GM19023 (cell line): ENCODE measurements around the gene SNX25.
"Not testable (repeated sequence)": the region's sequence is repeated elsewhere in the genome, so short reads cannot be mapped to it uniquely, and the experiment has no call there.

ENCODE experiments used
- ATAC-seq: cut with Tn5 transposase; IDR thresholded peaks from one replicate; pipeline ENCODE4 v1.9.1; 2021; ENCODE audit warnings: mild to moderate bottlenecking, moderate library complexity; ENCODE audit not compliant: unreplicated experiment

The SNX25 gene

GRCh38 chr4:185229021-185229818 is 19.8 kb downstream of the SNX25 start:
- ATAC-seq: no peak

- no peak for ATAC-seq
These were observed 23.0 kb downstream of the SNX25 start for GRCh38 chr4:185232370-185232769.

- ATAC-seq: no peak
These were observed 25.9 kb downstream of the SNX25 start for GRCh38 chr4:185235119-185235842.

GRCh38 chr4:185235843-185236503 is 26.6 kb downstream of the SNX25 start:
- no peak for ATAC-seq

GRCh38 chr4:185237175-185237574 is 27.8 kb downstream of the SNX25 start:
- ATAC-seq: no peak

GRCh38 chr4:185238215-185238681 is 28.9 kb downstream of the SNX25 start:
- ATAC-seq: no peak

- no peak for ATAC-seq
These were observed 29.4 kb downstream of the SNX25 start for GRCh38 chr4:185238750-185239149.

- not testable (repeated sequence) for ATAC-seq
These were observed 31.1 kb downstream of the SNX25 start for GRCh38 chr4:185240486-185240885.

GRCh38 chr4:185242749-185243533 is 33.5 kb downstream of the SNX25 start:
- no peak for ATAC-seq

GRCh38 chr4:185243879-185244278 is 34.5 kb downstream of the SNX25 start:
- ATAC-seq: no peak

- ATAC-seq: no peak
These were observed 35.4 kb downstream of the SNX25 start for GRCh38 chr4:185244763-185245162.

- ATAC-seq: no peak
These were observed 37.1 kb downstream of the SNX25 start for GRCh38 chr4:185246453-185246852.

- no peak for ATAC-seq
These were observed 37.8 kb downstream of the SNX25 start for GRCh38 chr4:185247151-185247550.

- no peak for ATAC-seq
These were observed 39.1 kb downstream of the SNX25 start for GRCh38 chr4:185248393-185249039.

- no peak for ATAC-seq
These were observed 39.7 kb downstream of the SNX25 start for GRCh38 chr4:185249105-185249504.

GRCh38 chr4:185254434-185254833 is 45.0 kb downstream of the SNX25 start:
- ATAC-seq: no peak

- ATAC-seq: no peak
These were observed 46.5 kb downstream of the SNX25 start for GRCh38 chr4:185255868-185256267.

GRCh38 chr4:185256446-185256845 is 47.0 kb downstream of the SNX25 start:
- no peak for ATAC-seq

- ATAC-seq: no peak
These were observed 47.7 kb downstream of the SNX25 start for GRCh38 chr4:185257086-185257485.

- no peak for ATAC-seq
These were observed 48.3 kb downstream of the SNX25 start for GRCh38 chr4:185257694-185258093.
